WTC11 (cell line): Measurements from ENCODE around the gene IP6K3.

Source experiments
- ATF2 ChIP-seq: sonication (generic); formaldehyde crosslinking; IDR thresholded peaks from 2 replicates; pipeline ENCODE4 v1.8.1; 2022; ENCODE audit warnings: low read depth, missing genetic modification reagents, borderline replicate concordance
- CTCF ChIP-seq: fragments of 200-600 bp; IDR thresholded peaks from 2 replicates; pipeline ENCODE4 v1.8.0; 2022; ENCODE audit warnings: antibody characterized with exemption
- ESRRA ChIP-seq: sonication (generic); formaldehyde crosslinking; IDR thresholded peaks from 2 replicates; pipeline ENCODE4 v1.8.1; 2022; ENCODE audit warnings: mild to moderate bottlenecking, missing genetic modification reagents, borderline replicate concordance
- FOXJ3 ChIP-seq: sonication (generic); formaldehyde crosslinking; IDR thresholded peaks from 2 replicates; pipeline ENCODE4 v1.9.0; 2021; ENCODE audit warnings: missing genetic modification reagents, mild to moderate bottlenecking, borderline replicate concordance
- FOXP4 ChIP-seq: sonication (generic); formaldehyde crosslinking; IDR thresholded peaks from 2 replicates; pipeline ENCODE4 v1.8.0; 2022; ENCODE audit warnings: mild to moderate bottlenecking, missing genetic modification reagents
- IRF1 ChIP-seq: sonication (generic); formaldehyde crosslinking; IDR thresholded peaks from 2 replicates; pipeline ENCODE4 v1.8.0; 2023; ENCODE audit warnings: missing genetic modification reagents
- NFE2L1 ChIP-seq: sonication (generic); formaldehyde crosslinking; IDR thresholded peaks from 2 replicates; pipeline ENCODE4 v1.8.1; 2023; ENCODE audit warnings: missing genetic modification reagents
- NFYB ChIP-seq: sonication (generic); formaldehyde crosslinking; conservative IDR thresholded peaks from 2 replicates; pipeline ENCODE4 v1.8.0; 2022; ENCODE audit warnings: low read depth, missing genetic modification reagents
- NR1H2 ChIP-seq: sonication (generic); formaldehyde crosslinking; IDR thresholded peaks from 2 replicates; pipeline ENCODE4 v1.9.0; 2021; ENCODE audit warnings: mild to moderate bottlenecking, moderate library complexity, missing genetic modification reagents
- OVOL2 ChIP-seq: fragments of 250-450 bp; sonication (Bioruptor Pico); IDR thresholded peaks from 2 replicates; pipeline ENCODE4 v1.9.0; 2021; ENCODE audit warnings: mild to moderate bottlenecking, borderline replicate concordance
- TP53 ChIP-seq: sonication (generic); formaldehyde crosslinking; IDR thresholded peaks from 2 replicates; pipeline ENCODE4 v1.8.1; 2023; ENCODE audit warnings: mild to moderate bottlenecking, missing genetic modification reagents
- USF2 ChIP-seq: sonication (generic); formaldehyde crosslinking; IDR thresholded peaks from 2 replicates; pipeline ENCODE4 v1.8.1; 2023; ENCODE audit warnings: mild to moderate bottlenecking, missing genetic modification reagents, moderate library complexity

GRCh38 chr6:33692760-33693158 lies 53.9 kb downstream of the IP6K3 start:
- TF ChIP-seq USF2 (CRISPR knock-in tag), result no peak
- TF ChIP-seq FOXJ3 (CRISPR knock-in tag), result no peak
- TF ChIP-seq CTCF, result no peak
- no peak for TF ChIP-seq FOXP4 (CRISPR knock-in tag)
- TF ChIP-seq NFE2L1 (CRISPR knock-in tag), result no peak
- no peak for TF ChIP-seq OVOL2 (CRISPR knock-in tag)
- TF ChIP-seq IRF1, result no peak
- TF ChIP-seq NR1H2 (CRISPR knock-in tag), result no peak
- no peak for TF ChIP-seq ATF2 (CRISPR knock-in tag)
- no peak for TF ChIP-seq NFYB (CRISPR knock-in tag)
- TF ChIP-seq TP53 (CRISPR knock-in tag), result no peak
- TF ChIP-seq ESRRA (CRISPR knock-in tag), result no peak
